GM18909 (cell line): ENCODE data around the gene C2orf49.

Experiments used
- ATAC-seq: cut with Tn5 transposase; IDR thresholded peaks from one replicate; pipeline ENCODE4 v1.9.1; 2021; ENCODE audit warnings: mild to moderate bottlenecking; ENCODE audit not compliant: unreplicated experiment, poor library complexity

Gene C2orf49

DNA sequence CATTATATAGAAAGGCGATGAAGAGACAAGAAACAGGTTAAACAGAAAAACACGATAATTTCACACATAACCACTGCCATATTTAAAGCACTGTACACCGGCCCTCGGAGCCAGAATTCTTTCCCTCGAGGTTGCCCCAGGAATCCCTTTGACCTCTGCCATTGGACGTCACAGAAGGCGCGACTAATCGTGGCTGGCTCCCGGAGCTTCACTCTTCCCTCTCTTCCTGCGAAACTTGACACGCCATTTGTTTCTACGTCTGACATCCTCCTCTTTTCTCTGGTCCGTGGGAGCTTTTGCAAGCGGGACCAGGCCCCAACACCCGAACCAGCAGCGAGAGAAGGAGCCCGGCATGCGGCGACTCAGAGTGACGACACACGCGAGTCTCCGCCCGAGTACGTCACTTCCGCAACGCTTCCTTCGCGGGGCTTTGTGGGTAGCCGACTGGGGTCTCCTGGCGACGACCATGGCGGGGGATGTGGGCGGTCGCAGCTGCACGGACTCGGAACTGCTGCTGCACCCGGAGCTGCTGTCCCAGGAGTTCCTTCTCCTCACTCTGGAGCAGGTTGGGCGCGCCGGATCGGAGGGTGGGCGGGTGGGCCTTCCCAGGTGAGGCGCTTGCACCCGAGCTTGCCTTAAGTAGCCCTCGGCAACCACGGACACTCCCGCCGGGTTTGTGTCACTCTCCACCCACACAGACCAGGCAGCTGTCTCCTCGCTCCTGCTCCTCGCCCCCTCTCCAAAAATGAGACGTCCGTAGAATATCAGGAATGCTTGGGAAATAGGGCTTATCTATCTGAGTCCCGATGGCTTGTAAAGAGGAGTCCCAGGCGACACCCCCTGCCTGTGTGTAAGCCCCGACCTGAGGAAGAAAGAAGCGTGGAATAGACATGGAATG is at the start of gene C2orf49:
Gene C2orf49, plus strand, starts transcription at position 419 of the 898 bp plus-strand sequence. Its CDS starts 48 bp downstream, at position 467.
- ATAC-seq = peak; percentile 94

DNA sequence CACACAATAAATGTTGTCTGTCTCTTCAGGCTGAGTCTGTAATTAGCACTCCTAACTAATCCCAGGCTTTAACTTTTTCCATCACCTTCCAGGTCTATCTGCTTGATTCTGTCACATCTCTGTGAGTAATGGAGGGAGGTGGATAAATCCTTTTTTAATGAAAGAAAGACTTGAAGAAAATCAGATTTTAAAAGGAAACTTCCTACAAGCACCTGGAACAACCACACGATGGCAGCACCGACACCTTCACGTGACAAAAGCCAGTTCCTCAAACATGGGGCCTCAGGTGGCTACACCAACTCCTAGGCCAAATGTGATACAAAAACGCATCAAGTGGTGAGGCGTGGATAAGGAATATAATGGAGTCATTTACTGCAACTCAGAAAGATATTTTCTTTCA is 49.6 kb upstream of the C2orf49 start:
- peak; percentile 55 for ATAC-seq

DNA sequence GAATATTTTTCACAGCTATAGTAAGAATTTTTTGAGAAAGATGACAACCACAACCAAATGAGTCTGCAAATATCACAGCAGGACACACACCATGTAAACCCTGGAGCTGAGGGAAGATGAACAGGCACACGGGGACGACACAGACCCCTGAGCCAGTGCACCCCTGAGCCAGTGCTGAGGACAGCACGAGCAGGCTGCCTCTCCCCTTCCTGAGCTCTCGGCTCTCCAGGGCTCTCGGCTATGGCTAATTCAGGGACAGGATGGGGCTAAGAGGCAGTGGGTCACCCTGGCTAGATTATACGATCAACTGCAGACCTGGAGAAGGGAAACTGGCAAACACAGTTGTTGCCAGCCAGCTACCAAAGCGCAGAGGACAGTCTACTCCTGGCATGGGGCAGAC is 49.2 kb upstream of the C2orf49 start:
- no peak for ATAC-seq

DNA sequence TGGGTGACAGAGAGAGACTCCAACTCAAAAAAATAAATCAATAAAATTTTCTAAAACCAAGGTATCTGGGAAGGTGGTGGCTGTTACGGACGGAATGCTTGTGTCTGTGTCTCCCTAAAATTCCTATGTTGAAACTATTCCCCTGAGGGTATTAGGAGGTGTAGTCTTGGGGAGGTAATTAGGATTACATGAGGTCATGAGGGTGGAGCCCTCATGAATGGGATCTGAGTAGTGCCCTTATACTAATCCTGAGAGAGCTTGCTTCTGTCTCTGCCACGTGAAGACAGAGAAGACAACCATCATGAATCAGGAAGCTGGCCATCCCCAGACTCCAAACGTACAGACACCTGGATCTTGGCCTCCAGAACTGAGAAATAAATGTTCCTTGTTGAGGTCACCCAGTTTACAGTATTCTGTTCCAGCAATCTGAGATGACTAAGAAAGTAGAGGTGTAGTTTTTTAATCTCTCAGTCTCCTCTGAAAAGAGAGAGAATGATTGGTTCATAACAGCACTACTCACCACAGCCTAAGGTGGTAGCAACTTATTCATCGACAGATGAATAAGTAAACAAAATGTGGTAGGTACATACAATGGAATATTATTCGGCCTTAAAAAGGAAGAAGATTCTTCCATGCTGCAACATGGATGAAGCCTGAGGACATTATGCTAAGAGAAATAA is 46.2 kb upstream of the C2orf49 start:
- ATAC-seq = no peak

DNA sequence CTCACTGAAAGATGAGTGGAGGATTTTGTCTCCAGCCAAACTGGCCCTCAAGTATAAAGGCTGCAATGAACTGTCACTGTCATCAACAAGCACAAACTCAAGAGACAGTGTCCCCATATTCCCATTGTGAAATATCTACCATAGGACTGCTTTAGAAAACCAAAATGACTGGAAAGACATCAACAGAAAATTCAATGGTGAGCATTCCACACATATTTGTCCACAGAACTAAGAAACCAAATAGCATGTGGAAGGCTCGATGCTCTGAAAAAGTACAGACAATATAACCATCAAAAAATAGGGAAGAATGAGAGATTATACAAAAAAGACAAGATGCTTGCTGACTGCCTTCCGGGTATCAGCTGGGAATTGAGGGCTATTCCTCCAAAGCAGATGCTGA is 45.4 kb upstream of the C2orf49 start:
- ATAC-seq = no peak

DNA sequence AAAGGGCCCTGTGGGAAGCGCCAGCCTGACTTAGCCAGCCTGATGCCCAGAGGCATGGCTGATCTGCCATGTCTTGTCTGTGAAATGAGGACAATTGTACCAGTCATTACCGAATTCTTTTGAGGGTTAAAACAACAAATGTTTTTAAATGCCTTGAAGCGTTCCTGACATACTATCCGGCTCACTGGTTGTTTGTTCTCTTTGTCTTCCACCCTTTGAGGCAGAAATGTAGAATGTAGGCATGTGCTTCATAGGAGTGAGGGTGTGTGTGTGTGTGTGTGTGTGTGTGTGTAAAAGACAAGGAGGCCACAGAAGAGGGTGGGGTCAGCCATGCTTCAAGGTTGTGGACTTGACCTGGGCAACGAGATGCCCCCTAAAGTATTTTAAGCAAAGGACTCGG is 43.3 kb upstream of the C2orf49 start:
- ATAC-seq = no peak

DNA sequence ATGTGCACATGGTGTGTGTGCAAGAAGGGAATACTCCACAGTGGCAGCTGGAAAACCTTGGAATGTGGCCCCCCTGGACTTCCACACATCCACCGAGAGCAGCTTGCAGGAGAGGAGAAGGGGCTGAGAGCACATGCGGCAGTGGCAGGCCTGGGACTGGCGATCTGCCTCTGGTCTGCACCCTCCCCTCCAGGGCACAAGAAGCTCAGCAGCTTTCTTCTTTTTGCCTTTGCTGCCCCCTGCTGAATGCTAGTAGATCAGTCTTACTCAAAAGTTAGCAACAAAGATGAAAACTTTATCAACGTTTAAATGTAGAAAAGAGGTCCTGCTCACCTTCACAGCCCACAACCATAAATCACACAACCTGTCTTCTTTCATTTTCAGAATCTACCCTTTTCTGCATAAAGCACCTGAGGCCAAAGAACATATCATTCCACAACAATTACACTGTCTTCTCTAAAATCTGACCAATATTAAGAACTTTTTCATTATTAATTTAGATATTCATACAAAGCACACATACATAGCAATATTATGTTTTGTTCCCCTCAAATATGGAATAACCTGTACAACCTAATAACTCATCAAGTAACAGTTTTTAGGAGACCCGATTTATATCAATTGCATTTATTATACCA is 42.4 kb upstream of the C2orf49 start:
- peak; percentile 52 for ATAC-seq

DNA sequence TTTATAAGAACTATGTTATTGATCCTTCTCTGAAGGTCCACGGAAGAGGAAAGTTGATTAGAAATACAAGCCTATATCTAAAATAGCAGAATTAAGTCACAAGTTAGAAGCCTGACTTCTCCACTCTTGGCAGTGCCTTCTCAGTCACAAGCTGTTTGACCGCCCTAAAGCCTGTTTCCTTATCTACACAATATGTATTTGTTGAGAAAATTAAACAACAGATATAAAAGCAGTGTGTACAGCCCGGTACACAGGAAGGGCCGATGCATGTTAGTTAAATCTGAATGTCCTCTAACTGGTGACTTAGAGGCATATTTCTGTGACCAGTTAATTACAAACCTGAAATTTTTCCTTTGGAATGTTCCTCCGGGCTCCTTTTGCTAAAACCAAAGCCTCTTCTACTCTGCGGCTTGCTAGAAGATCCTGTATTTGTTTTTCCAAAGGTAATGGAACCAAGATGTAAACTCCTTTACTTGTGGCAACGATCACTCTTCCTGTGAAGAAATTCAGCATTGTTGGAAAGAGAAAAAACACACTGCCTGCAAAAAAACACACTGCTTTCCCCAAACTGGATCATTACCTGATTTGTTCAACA is 41.2 kb upstream of the C2orf49 start:
- no peak for ATAC-seq

DNA sequence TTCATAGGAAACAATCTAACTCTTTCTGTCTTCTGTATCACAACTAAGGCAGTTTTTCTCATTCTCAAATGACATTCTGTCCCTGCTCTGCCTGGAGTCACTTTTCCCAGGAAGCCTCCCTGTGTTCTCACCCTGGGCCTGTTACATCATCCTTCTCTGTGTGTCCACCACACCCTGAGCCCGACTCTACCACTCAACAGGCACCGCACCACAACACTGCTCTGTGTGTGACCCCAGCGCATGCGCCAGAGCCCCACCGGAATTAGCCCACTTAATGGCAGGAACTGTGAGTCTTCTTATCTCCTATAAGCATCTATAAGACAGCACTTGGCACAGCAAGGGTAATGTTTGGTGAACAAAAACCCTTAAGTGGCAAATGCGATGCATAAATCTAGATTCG is 40.1 kb upstream of the C2orf49 start:
- no peak for ATAC-seq

DNA sequence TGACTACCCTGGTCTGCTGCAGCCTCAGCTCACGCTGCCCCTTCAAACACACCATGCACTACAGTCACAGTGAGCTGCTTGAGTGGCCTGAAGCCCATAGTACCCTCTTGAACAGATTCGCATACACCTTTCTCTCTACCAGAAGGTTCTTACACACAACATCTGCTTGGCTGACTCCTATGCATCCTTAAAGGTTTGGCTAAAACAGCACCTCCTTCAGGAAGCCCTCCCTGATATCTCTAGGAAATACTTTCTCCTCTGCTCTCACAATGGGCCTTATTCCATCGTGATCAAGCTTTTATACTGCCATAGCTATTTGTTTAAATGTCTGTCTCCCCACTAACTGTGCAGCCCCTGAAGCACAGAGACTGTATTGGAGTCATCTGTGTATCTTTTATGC is 39.3 kb upstream of the C2orf49 start:
- ATAC-seq = no peak

DNA sequence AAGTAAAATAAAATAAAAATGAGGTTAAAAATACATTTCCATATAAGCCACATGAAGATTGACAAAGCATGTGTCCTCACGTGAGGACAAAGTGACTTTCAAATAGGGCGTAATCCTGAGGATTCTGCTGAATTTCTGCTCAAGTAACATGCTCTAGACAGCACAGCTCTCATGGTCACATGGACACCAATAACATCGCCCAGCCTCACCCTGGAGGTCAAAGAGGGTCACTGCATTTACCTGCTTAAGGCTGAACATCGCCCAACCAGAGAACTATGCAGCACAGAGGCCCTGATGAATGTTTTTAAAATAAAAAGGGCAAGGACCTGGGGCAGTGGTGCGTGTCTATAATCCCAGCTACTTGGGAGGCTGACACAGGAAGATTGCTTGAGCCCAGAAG is 38.0 kb upstream of the C2orf49 start:
- no peak for ATAC-seq

DNA sequence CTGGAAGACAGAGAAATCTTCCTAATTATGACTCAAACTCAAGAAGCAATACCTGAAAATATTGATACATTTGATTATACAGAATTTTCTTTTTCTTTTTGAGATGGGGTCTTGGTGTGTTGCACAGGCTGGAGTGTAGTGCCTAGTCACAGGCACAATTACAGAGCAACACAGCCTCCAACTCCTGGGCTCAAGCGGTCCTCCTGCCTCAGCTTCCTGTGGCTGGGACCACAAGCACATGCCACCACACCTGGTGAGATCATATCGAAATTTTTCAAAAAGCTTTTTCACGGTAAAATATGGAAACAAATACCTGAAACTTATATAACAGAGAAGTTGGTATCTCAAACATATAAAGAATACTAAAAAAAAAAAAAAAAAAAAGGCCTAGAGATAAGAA is 35.7 kb upstream of the C2orf49 start:
- ATAC-seq = no peak

DNA sequence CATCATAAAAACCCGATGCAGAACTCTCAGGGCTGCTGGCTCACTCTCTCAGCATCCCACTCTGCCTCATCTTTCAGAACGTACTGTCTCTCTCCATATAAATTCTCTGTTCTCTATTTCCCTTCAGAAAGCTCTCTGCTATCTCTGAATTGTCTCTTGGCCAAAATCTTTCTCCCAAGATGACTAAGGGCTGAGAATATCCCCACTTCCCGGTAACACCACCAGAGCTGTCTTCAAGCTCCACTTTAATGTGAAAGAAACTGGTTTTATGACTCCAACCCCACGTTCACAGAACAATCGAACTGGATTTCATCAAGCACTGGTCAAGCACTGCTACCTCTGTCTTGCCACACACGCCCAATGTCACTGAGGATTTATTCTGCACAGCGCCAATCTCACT is 30.2 kb upstream of the C2orf49 start:
- no peak for ATAC-seq

DNA sequence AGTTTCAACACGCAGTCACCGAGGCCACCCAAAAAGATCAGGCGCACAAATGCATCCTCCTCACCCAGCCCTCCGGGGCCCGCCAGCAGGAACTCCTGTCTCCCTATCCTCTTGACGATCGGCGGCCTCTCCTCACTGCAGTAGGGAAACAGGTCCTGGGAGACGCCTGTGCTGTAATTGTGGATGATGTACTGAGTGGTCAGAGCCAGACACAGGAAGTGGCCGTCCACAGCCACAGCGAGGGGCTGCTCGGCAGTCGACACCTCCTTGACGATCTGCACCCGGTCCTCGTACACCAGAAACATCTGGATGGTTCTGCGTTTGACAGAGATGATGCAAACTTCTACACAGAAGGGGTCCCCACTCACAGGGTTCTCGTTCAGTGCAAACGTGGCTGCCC is 29.8 kb upstream of the C2orf49 start:
- ATAC-seq = no peak

DNA sequence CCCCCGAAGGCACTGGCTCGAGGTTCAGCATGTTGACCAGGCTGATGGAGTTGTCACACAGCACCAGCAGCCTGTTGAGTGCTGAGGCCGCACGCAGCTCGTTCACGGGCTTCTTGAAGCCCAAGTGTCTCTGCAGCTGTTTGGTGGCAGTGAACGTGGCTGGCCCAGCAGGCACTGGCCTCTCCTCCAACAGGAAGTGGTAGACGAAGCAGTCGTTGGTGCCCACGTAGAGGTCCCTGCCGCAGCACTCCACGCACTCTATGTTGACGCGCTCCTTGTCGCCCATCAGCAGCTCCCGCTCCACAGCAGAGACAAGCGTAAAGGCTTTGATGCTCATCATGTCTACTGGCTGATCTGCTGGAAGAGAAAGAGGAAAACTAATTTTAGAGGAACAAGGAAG is 29.4 kb upstream of the C2orf49 start:
- ATAC-seq = no peak

DNA sequence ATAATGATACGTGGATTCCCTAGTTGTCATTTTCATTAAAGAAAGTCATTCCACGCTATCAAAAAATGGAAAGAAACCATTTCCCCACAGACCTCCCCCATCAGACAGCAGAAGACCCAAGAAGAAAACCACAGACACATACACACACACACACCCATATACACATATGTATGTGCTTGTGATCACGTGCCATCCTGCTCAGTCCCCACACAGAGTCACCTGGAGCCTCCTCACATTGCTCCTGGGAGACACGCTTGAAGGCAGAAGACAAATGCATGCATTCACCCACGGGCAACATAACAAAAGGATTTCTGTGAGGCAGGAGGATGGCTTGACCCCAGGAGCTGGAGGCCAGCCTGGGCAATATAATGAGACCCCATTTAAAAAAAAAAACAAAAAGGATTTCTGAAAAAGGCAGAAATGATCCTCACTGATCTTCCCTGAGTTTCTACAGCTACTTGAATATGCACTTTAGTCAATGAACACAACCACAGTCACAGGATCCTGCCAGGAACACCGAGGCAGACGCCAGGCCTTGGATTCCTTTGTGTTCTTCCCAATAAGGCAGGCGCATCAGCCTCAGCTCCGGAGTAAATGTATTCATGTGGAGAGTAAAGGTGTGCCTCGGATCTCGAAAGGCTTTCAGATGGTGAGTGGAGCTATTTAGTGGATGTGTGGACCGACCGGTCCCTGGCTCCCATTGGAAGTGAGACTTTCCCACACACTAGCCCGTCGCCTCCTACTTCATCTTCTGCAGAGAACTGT is 28.8 kb upstream of the C2orf49 start:
- no peak for ATAC-seq

DNA sequence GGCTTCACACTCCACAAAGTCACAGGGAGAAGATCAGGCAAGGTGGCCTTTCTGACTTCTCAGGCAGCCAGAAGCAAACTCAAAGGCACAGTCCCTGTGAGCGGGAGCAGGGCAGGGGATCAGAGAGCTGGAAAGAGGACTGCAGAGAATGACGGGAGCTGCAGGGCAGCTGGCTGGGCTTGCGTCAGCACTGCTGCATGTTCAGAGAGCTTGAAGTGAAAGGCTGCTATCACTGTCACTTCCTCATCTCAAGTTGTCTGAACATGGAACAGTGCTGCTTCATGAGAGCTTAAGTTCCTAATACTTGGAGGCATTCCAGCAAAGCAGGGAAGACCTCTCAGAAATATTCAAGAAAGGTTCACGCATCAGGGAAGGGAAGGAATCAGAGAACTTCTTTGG is 28.2 kb upstream of the C2orf49 start:
- no peak for ATAC-seq

DNA sequence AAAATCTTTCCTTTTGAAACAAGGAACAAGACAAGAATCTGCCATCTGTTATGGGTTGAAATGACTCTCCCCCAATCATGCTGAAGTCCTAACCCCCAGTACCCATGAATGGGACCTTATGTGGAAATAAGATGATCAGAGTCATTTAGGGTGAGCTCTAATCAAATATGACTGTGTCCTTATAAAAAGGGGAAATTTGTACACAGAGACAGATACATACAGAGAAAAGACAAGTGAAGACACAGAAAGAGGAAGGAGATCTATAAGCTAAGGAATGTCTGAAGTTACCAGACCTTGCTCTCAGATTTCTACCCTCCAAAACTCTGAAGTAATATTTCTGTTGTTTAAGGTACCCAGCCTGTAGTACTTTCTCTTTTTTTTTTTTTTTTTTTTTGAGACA is 23.5 kb upstream of the C2orf49 start:
- no peak for ATAC-seq

DNA sequence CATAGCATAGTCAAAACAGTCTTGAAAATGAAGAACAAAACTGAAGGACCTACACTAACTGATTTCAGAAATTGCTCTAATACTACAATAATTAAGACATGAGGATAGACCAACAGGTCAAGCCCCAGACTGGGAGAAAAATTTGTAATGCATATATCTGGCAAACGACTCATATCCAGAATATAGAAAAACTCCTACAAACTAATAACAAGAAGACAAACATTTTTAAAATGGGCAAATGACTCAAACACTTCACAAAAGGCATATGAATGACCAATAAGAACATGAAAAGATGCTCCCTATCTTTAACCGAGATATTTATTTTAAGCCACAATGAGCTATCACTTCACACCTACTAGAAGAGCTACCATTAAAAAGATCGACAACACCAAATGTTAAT is 22.0 kb upstream of the C2orf49 start:
- peak; percentile 47 for ATAC-seq

DNA sequence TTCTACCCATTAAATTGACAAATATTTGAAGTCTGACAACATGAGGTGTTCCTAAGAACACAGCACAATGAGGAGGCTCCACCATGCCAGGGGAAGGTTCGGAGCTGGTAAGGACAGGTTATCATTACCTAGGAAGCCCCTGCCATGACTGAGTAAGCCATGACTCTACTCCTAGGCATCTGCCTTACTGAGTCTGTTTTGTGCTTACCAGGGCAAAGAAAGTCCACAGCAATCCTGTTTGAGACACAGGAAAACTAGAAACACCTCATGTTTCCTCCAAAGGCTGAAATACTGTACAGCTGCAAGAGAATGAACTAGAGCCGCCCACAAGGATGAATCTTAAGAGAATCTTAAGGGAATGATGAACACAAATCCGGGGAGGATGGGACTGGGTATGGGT is 19.4 kb upstream of the C2orf49 start:
- no peak for ATAC-seq
